HFFc6 (cell line): ENCODE data around the gene ACTR2. TPM values are rescaled to one million over a fixed set of nuclear protein-coding genes. Genes with fewer than 3 reads are reported as not detected.

ENCODE experiments used
- DNase-seq: peaks from one replicate; pipeline ENCODE4 v3.0.0-alpha.2; 2018
- H3K27ac Mint-ChIP-seq: 2 replicates; pipeline ENCODE4 v1.8.0; 2020; ENCODE audit warnings: mild to moderate bottlenecking, mixed read lengths
- H3K27me3 Mint-ChIP-seq: 2 replicates; pipeline ENCODE4 v1.8.0; 2021; ENCODE audit warnings: mild to moderate bottlenecking, moderate library complexity, mixed read lengths; ENCODE audit not compliant: insufficient read depth
- H3K36me3 Mint-ChIP-seq: 2 replicates; pipeline ENCODE4 v1.8.0; 2021; ENCODE audit warnings: low read depth, mixed read lengths
- H3K4me1 Mint-ChIP-seq: 2 replicates; pipeline ENCODE4 v1.8.0; 2020; ENCODE audit warnings: low read depth, mixed read lengths
- H3K4me3 Mint-ChIP-seq: 2 replicates; pipeline ENCODE4 v1.8.0; 2020; ENCODE audit warnings: mild to moderate bottlenecking, moderate library complexity, mixed read lengths
- H3K9me3 Mint-ChIP-seq: 2 replicates; pipeline ENCODE4 v1.8.0; 2020; ENCODE audit warnings: mild to moderate bottlenecking, mixed read lengths
- CTCF ChIP-seq: fragments of 200-600 bp; sonication (generic); IDR thresholded peaks from 2 replicates; pipeline ENCODE4 v1.5.0; 2021; ENCODE audit warnings: antibody characterized with exemption, mild to moderate bottlenecking
- total RNA-seq, 6 experiments: library from RNA; stranded (reverse); fragmentation: NEBNext Ultra II Directional; extraction: Animal tissue kit (Norgen Biotek cat#: 25700); gene quantifications; 2 replicates in 1 of 6; 3 replicates in 5 of 6; pipeline ENCODE4 v1.2.3, GENCODE V29; 2021

The ACTR2 gene
- total RNA-seq, 6 experiments from 2014 or later: 412 to 450 (median 427) TPM

- H3K27me3 Mint-ChIP-seq: no peaks in the 10 kb centered on the region; the same call in 1 of the 2 replicates
Observed at GRCh38 chr2:65305934-65306333, 78.3 kb downstream of the ACTR2 start.

DNA sequence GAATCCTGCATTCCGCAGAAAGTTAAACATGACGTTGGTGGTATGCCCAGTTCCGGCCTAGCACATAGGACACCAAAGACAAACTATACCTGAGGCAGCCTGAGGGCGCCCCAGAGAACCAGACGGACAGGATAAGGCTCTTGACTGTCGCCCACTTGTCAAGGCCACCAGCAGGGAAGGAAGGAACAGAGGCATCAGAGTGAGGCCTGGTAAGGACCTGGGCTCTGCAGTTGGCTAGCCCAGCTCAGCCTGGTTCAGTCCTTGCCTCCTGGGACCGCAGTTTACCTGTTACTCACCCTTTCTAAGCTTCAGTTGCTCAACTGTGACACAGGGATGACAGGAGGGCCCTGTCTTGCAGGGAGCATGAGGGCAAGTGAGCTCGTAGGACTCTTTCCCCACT is 82.1 kb downstream of the ACTR2 start:
- Mint-ChIP-seq H3K4me3 (no peak overlapping the region), H3K27ac (no peak overlapping the region), H3K9me3 (no peaks in the 10 kb centered on the region), H3K4me1 (no peaks in the 10 kb centered on the region), H3K27me3 (no peaks in the 10 kb centered on the region), H3K36me3 (peaks cover 31% of the 10 kb centered on the region)
- no peak for DNase-seq
- TF ChIP-seq CTCF: no peak

More at GRCh38 chr2:65305934-65306333, 78.3 kb downstream of the ACTR2 start:
- no peak overlapping the region for H3K4me3 Mint-ChIP-seq
- H3K27ac Mint-ChIP-seq: no peak overlapping the region
- no peak for TF ChIP-seq CTCF
- no peaks in the 10 kb centered on the region for H3K9me3 Mint-ChIP-seq
- H3K36me3 Mint-ChIP-seq: peaks cover 24% of the 10 kb centered on the region
- no peak for DNase-seq
- H3K4me1 Mint-ChIP-seq: peaks cover 24% of the 10 kb centered on the region

DNA sequence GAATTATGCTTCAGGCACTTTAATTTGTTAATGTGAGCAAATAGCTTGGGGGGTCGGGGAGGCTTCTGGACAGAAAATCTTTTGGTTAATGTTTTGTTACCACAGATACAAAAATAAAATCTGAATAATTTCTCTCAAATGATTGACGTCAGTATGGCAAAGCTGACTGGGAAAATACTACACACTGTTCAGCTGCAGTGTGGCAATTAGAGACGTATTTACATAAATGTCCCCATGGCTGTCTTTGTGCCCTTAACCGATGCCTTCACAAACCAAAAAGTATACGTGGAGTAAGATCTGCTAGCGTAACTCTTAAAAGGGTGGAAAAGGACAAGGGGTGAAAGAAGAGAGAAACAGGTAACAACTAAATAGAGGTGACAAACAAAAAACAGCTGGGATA is 83.4 kb downstream of the ACTR2 start:
- Mint-ChIP-seq H3K4me3 (no peak overlapping the region), H3K9me3 (no peaks in the 10 kb centered on the region), H3K27ac (no peak overlapping the region), H3K4me1 (no peaks in the 10 kb centered on the region; the same call in 1 of the 2 replicates), H3K36me3 (peaks cover 33% of the 10 kb centered on the region), H3K27me3 (no peaks in the 10 kb centered on the region)
- no peak for TF ChIP-seq CTCF
- DNase-seq: no peak

GRCh38 chr2:65311596-65311995 is 84.0 kb downstream of the ACTR2 start:
- Mint-ChIP-seq H3K4me1 (no peaks in the 10 kb centered on the region; the same call in 1 of the 2 replicates), H3K27me3 (no peaks in the 10 kb centered on the region), H3K27ac (no peak overlapping the region), H3K4me3 (no peak overlapping the region), H3K9me3 (no peaks in the 10 kb centered on the region), H3K36me3 (peaks cover 37% of the 10 kb centered on the region)
- no peak for TF ChIP-seq CTCF
- DNase-seq: no peak

GRCh38 chr2:65313126-65313953 is 85.7 kb downstream of the ACTR2 start:
- no peak overlapping the region for H3K4me3 Mint-ChIP-seq
- H3K36me3 Mint-ChIP-seq: peaks cover 35% of the 10 kb centered on the region
- TF ChIP-seq CTCF: no peak
- DNase-seq: no peak
- no peak overlapping the region for H3K27ac Mint-ChIP-seq
- H3K4me1 Mint-ChIP-seq: no peaks in the 10 kb centered on the region; the same call in 1 of the 2 replicates
- H3K9me3 Mint-ChIP-seq: no peaks in the 10 kb centered on the region
- no peaks in the 10 kb centered on the region; the same call in 1 of the 2 replicates for H3K27me3 Mint-ChIP-seq
